HG02973 (cell line): ENCODE results near the gene GARIN5B.

Source experiments
- ATAC-seq: cut with Tn5 transposase; IDR thresholded peaks from one replicate; pipeline ENCODE4 v1.9.1; 2021; ENCODE audit warnings: moderate library complexity; ENCODE audit not compliant: unreplicated experiment

The GARIN5B gene

GRCh38 chr19:55372316-55373081 is 9.4 kb upstream of the GARIN5B start:
- ATAC-seq: no peak

GRCh38 chr19:55370305-55370988 is 7.4 kb upstream of the GARIN5B start, which contains the start of gene IL11:
Gene IL11, minus strand, starts transcription at chr19:55370463. Its CDS starts 153 bp downstream, at chr19:55370310.
- ATAC-seq: no peak

GRCh38 chr19:55369653-55370304 is 6.7 kb upstream of the GARIN5B start:
- ATAC-seq: no peak

GRCh38 chr19:55368701-55369563 is 5.9 kb upstream of the GARIN5B start:
- ATAC-seq: no peak

- no peak for ATAC-seq
These were observed 5.0 kb upstream of the GARIN5B start for GRCh38 chr19:55368106-55368505.

- ATAC-seq: no peak
These were observed 3.7 kb upstream of the GARIN5B start for GRCh38 chr19:55366790-55367189.

GRCh38 chr19:55365964-55366363 is 2.9 kb upstream of the GARIN5B start:
- ATAC-seq: no peak

- ATAC-seq: no peak
These were observed 2.2 kb upstream of the GARIN5B start for GRCh38 chr19:55365245-55365644.

- no peak for ATAC-seq
These were observed 678 bp downstream of the GARIN5B start for GRCh38 chr19:55362174-55362989.

- ATAC-seq: no peak
These were observed 2.2 kb downstream of the GARIN5B start for GRCh38 chr19:55360902-55361301.

- ATAC-seq: no peak
These were observed 3.8 kb downstream of the GARIN5B start for GRCh38 chr19:55358943-55359908.

GRCh38 chr19:55358493-55358892 is 4.6 kb downstream of the GARIN5B start:
- ATAC-seq: no peak

GRCh38 chr19:55355213-55355821 is 7.7 kb downstream of the GARIN5B start:
- no peak for ATAC-seq

- ATAC-seq: no peak
These were observed 8.3 kb downstream of the GARIN5B start, which contains the start of gene COX6B2 for GRCh38 chr19:55354698-55355212. Gene COX6B2, minus strand, starts transcription at chr19:55354719. Its CDS starts 198 bp downstream, at chr19:55354521.

- no peak for ATAC-seq
These were observed 9.0 kb downstream of the GARIN5B start for GRCh38 chr19:55353803-55354697.

GRCh38 chr19:55353356-55353802 is 9.7 kb downstream of the GARIN5B start:
- no peak for ATAC-seq

GRCh38 chr19:55352549-55353145 is 10.4 kb downstream of the GARIN5B start:
- ATAC-seq: no peak
